ENCODE results near the gene B4GALT4.
"Not testable (repeated sequence)": the region's sequence is repeated elsewhere in the genome, so short reads cannot be mapped to it uniquely, and the experiment has no call there.

B4GALT4 gene

DNA sequence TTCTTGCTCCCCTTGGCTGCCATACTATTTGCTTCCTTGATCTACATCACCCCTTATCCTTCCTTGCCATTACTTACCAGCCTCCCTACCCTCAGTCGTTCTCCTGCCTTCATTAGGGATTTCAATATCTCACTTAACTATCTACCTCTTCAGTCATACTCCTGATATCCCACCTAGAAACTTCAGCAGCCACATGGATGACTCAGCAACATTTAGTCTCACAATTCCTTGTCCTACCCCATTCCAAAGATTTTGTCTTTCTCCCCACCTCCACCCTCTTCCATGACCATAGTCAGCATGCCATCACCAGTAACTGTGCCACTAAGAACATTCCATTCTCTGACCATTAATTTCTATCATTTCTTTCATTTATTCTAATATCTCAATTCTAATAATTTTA, 48.9 kb downstream of the B4GALT4 start:
- H3K27me3 ChIP-seq (ENCODE audit: control insufficient read depth, insufficient read depth, low read length): no peaks in the 10 kb centered on the region
- H3K36me3 ChIP-seq (ENCODE audit: control insufficient read depth, low read depth, low read length): no peaks in the 10 kb centered on the region
- no peaks in the 10 kb centered on the region for H3K4me1 ChIP-seq (ENCODE audit: control insufficient read depth, low read depth, low read length)
- H3K9ac ChIP-seq (ENCODE audit: low read length): no peak overlapping the region
- H3K27ac ChIP-seq (ENCODE audit: low read length): no peak overlapping the region
- H3K4me3 ChIP-seq (ENCODE audit: low read length): no peak overlapping the region
- H3K9me3 ChIP-seq (ENCODE audit: control insufficient read depth, low read depth, low read length): no peaks in the 10 kb centered on the region

DNA sequence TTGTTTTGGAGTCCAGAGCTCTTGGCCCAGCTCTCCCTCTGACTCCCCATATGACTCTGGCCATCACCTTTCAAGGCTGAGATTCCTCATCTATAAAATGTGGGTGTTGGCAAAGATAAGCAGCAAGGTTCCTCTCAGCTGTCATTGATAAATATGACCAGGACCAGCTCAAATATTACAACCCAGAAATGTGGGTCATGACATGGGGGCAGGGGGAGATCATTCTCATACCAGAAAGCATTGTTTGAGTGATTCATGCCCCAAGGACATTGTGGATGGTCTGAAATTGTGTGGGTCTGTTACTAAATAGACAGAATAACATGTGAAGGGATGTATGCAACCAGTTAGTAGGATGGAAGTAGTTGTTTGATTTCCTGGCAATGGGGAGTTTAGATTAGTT, 53.4 kb downstream of the B4GALT4 start:
- H3K4me3 ChIP-seq (ENCODE audit: low read length): no peak overlapping the region
- no peak overlapping the region for H3K9ac ChIP-seq (ENCODE audit: low read length)
- H3K4me1 ChIP-seq (ENCODE audit: control insufficient read depth, low read depth, low read length): no peaks in the 10 kb centered on the region
- H3K36me3 ChIP-seq (ENCODE audit: control insufficient read depth, low read depth, low read length): no peaks in the 10 kb centered on the region
- no peaks in the 10 kb centered on the region for H3K9me3 ChIP-seq (ENCODE audit: control insufficient read depth, low read depth, low read length)
- H3K27ac ChIP-seq (ENCODE audit: low read length): no peak overlapping the region
- no peaks in the 10 kb centered on the region for H3K27me3 ChIP-seq (ENCODE audit: control insufficient read depth, insufficient read depth, low read length)

DNA sequence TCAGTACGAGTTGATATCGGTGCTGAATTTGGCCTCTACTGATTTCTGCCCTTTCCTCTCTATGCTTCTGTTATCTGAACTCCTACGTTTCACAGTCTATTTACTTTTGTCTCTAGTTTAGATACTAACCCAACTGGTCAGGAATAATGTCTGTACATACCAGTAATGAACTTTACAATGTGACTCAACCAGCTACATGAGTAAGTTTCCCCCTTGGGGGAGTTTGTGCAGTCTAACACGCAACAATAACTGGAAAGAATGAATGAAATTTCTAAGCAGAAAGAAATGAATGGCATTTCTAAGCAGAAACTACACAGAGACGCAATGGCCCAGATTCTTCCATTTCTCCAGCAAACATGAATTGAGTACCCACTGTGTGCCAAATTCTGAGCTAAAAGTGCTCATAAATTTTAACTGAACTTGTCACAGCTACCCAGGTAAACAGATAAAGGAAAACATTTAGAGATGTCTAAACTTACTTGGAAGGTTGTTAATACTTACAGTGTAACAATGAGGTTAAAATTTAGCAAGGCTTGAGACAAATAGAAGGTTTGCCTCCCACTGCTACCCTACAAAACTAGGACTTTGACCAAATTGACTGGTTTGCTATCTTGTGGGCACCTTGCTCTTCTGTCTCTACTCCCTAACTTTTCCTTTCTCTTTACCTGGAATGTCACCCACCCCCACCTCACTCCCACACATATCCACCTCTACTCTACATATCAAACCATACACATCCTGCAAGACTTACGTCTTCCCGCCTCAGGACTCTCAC, 55.7 kb downstream of the B4GALT4 start:
- no peaks in the 10 kb centered on the region for H3K36me3 ChIP-seq (ENCODE audit: control insufficient read depth, low read depth, low read length)
- no peaks in the 10 kb centered on the region for H3K27me3 ChIP-seq (ENCODE audit: control insufficient read depth, insufficient read depth, low read length)
- H3K27ac ChIP-seq (ENCODE audit: low read length): no peak overlapping the region
- H3K9ac ChIP-seq (ENCODE audit: low read length): no peak overlapping the region
- no peaks in the 10 kb centered on the region for H3K9me3 ChIP-seq (ENCODE audit: control insufficient read depth, low read depth, low read length)
- H3K4me3 ChIP-seq (ENCODE audit: low read length): no peak overlapping the region
- H3K4me1 ChIP-seq (ENCODE audit: control insufficient read depth, low read depth, low read length): no peaks in the 10 kb centered on the region

DNA sequence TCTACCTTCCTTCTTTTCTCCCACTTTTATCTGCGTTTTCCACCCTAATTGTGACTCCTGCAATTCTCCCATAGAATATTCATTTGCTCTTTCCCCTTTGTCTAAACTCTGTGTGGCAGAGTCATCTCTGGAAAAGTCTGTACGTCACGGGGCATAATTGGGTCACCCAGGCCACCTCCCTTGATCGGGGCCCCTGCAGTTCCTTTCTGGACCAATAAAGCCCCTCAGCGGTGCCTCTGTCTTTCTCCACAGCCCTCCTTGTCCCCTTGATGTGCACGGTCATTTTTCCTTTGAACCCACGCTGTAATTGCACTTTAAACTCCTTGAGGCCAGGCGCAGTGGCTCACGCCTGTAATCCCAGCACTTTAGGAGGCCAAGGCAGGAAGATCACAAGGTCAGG, 56.6 kb downstream of the B4GALT4 start:
- Histone ChIP-seq H3K9me3 (ENCODE audit: control insufficient read depth, low read depth, low read length) (no peaks in the 10 kb centered on the region), H3K9ac (ENCODE audit: low read length) (no peak overlapping the region), H3K4me1 (ENCODE audit: control insufficient read depth, low read depth, low read length) (no peaks in the 10 kb centered on the region), H3K27ac (ENCODE audit: low read length) (no peak overlapping the region), H3K36me3 (ENCODE audit: control insufficient read depth, low read depth, low read length) (no peaks in the 10 kb centered on the region), H3K27me3 (ENCODE audit: control insufficient read depth, insufficient read depth, low read length) (no peaks in the 10 kb centered on the region), H3K4me3 (ENCODE audit: low read length) (no peak overlapping the region)

DNA sequence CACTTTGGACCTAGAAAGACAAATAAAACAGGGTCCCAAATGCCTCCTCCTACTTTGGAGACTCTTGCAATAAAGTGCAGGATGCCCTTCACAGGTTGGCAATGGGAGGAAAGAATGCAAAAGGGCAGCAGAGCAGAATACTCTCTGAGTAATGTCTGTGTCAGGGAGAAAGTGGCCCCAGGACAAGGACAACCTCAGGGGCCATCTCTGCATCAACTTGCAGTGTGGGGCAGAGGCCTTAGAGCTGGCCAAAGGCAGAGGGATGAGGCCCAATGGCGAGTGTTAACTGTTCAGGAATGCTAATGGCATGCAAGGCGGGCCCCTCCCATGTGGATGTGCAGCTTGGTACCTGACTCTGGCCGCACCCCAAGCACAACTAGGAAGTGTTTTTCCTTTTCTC, 58.9 kb downstream of the B4GALT4 start:
- Histone ChIP-seq H3K4me3 (ENCODE audit: low read length) (no peak overlapping the region), H3K27me3 (ENCODE audit: control insufficient read depth, insufficient read depth, low read length) (no peaks in the 10 kb centered on the region), H3K27ac (ENCODE audit: low read length) (no peak overlapping the region), H3K9me3 (ENCODE audit: control insufficient read depth, low read depth, low read length) (no peaks in the 10 kb centered on the region), H3K36me3 (ENCODE audit: control insufficient read depth, low read depth, low read length) (no peaks in the 10 kb centered on the region), H3K9ac (ENCODE audit: low read length) (no peak overlapping the region), H3K4me1 (ENCODE audit: control insufficient read depth, low read depth, low read length) (no peaks in the 10 kb centered on the region)

DNA sequence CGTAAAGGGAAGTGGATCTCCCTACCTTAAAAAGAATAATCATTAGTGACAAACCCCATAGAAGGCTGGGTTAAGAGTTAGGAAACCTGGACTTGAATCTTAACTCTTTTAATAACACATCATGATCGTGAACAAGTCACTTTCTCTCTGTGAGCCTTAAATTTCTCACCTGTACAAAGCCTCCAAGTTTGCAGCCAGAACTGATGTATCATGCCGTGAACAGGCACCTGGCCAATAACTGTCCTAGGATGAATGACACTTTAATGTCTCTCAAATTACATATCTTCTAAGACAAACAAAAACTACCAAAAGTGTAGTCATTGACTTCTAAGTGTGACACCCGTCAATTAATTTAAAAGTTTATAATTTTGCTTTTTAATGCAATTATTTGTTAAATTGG, 63.4 kb downstream of the B4GALT4 start:
- Histone ChIP-seq H3K4me1 (ENCODE audit: control insufficient read depth, low read depth, low read length) (no peaks in the 10 kb centered on the region), H3K4me3 (ENCODE audit: low read length) (no peak overlapping the region), H3K27ac (ENCODE audit: low read length) (no peak overlapping the region)

DNA sequence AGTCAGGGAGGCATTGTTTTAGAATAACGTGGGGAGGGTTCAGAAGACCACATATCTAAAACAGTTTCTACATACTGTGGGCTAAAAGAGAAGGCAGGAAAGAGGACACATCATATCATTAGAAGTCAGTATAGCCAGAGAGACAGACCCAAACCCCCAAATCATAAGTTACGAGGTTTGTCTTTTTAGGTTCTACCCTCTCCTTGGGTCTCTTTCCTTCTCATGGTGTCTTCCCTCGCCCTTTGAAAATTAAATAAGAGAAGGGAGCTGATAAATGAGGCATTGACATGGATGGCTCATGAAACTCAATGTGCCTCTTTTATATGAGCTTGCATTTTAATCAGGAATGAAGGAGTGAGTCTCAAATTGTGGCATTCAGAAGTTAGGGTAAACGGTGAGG, 63.9 kb downstream of the B4GALT4 start:
- Histone ChIP-seq H3K4me1 (ENCODE audit: control insufficient read depth, low read depth, low read length) (no peaks in the 10 kb centered on the region), H3K27me3 (ENCODE audit: control insufficient read depth, insufficient read depth, low read length) (no peaks in the 10 kb centered on the region), H3K36me3 (ENCODE audit: control insufficient read depth, low read depth, low read length) (no peaks in the 10 kb centered on the region), H3K4me3 (ENCODE audit: low read length) (no peak overlapping the region), H3K9me3 (ENCODE audit: control insufficient read depth, low read depth, low read length) (no peaks in the 10 kb centered on the region), H3K9ac (ENCODE audit: low read length) (no peak overlapping the region), H3K27ac (ENCODE audit: low read length) (no peak overlapping the region)

More for the DNA sequence above, 63.4 kb downstream of the B4GALT4 start:
- H3K36me3 ChIP-seq (ENCODE audit: control insufficient read depth, low read depth, low read length): no peaks in the 10 kb centered on the region
- H3K9ac ChIP-seq (ENCODE audit: low read length): no peak overlapping the region
- H3K9me3 ChIP-seq (ENCODE audit: control insufficient read depth, low read depth, low read length): no peaks in the 10 kb centered on the region
- H3K27me3 ChIP-seq (ENCODE audit: control insufficient read depth, insufficient read depth, low read length): no peaks in the 10 kb centered on the region

DNA sequence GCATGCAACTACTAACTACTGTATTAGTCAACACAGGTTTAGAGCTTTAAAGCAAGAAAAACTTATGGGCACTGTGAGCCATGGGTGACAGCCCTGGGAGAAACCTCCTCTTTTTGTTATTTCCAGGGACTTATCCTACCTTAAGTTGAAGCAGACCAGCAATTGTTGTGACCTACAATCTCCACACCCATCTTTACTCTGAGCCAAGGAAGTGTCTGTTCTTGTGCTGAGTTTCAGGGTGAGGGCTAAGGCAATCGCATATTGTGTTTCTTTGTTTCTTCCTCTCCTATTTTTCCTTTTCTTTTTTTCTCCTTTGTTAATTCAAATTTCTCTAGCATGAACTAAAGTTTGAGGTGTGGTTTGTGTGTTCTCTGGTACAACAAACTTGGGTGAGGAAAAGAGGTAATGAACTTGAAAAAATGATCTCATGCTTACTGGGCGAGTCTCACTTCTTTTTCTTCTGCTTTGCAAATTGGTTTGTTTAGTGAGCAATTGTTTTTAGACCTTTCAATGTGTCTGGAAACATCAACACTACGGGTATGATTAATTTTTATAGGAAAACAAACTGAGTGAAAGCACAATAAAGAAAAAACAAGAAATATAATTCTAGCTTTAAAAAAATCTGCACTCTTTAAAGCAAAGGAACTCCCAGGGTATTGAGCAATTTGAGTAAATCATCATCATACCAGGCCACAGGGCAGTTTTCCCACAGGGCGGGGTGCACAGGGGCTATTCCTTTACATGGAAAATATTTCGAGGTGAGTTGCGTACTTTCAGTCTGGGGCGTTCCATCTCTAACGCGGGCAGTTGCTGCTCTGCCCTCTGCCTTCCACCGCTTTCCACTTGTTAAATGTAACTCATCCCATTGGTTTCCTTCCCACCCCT, 64.6 kb downstream of the B4GALT4 start:
- Histone ChIP-seq H3K4me1 (ENCODE audit: control insufficient read depth, low read depth, low read length) (no peaks in the 10 kb centered on the region), H3K9ac (ENCODE audit: low read length) (no peak overlapping the region), H3K27ac (ENCODE audit: low read length) (no peak overlapping the region)

DNA sequence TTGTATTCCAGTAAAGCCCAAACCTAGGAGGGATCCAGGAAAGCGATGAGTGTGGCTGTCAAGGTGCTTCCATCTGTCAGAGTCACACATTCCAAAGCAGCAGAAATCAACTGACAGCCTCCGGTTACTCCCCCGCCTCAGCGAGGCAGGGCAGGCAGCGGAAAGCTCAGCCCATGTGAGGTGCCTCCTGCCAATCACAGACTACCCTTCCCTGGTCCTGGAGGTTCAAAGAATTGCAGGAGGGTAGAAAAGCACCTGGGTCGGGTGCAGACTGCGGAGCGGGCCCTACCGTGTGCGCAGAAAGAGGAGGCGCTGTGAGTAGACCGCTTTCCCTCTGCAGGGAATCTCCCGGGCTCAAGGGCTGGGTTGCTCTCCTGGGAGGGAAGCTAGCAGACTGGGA, 67.4 kb downstream of the B4GALT4 start, which contains the start of gene UPK1B:
Gene UPK1B (plus strand): TSS at position 274 of the 400 bp plus-strand sequence. CDS start 13,144 bp downstream, outside the sequence.
- no peak within 1 kb of the TSS for H3K9ac ChIP-seq (ENCODE audit: low read length)
- no peak within 1 kb of the TSS for H3K4me3 ChIP-seq (ENCODE audit: low read length)
- H3K4me1 ChIP-seq (ENCODE audit: control insufficient read depth, low read depth, low read length): no peaks in the 10 kb centered on the region
- H3K36me3 ChIP-seq (ENCODE audit: control insufficient read depth, low read depth, low read length): no peaks in the 10 kb centered on the region
- H3K9me3 ChIP-seq (ENCODE audit: control insufficient read depth, low read depth, low read length): no peaks in the 10 kb centered on the region
- no peaks in the 10 kb centered on the region for H3K27me3 ChIP-seq (ENCODE audit: control insufficient read depth, insufficient read depth, low read length)
- no peak within 1 kb of the TSS for H3K27ac ChIP-seq (ENCODE audit: low read length)

More for the DNA sequence above, 64.6 kb downstream of the B4GALT4 start:
- Histone ChIP-seq H3K9me3 (ENCODE audit: control insufficient read depth, low read depth, low read length) (no peaks in the 10 kb centered on the region), H3K4me3 (ENCODE audit: low read length) (no peak overlapping the region), H3K36me3 (ENCODE audit: control insufficient read depth, low read depth, low read length) (no peaks in the 10 kb centered on the region), H3K27me3 (ENCODE audit: control insufficient read depth, insufficient read depth, low read length) (no peaks in the 10 kb centered on the region)

DNA sequence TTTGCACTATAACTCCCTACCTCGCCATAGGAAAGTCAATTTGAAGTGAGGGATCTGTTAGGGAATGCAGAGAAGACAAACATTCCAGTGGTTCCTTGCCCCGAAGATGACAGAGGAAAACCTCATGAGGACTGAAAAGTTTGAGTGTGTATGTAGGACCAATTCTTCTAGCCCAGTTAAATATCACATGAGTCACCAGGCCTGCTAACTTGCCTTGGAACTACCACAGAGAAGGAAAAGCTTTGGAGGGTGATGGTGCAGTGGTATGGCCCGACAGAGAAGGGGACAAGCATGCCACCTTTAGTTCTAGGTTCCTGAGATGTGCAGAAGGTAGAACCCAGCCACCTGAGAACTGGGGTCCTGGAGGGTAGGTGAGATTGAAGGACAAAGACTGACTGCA, 69.9 kb downstream of the B4GALT4 start:
- Histone ChIP-seq H3K4me3 (ENCODE audit: low read length) (no peak overlapping the region), H3K27ac (ENCODE audit: low read length) (no peak overlapping the region), H3K9me3 (ENCODE audit: control insufficient read depth, low read depth, low read length) (no peaks in the 10 kb centered on the region), H3K9ac (ENCODE audit: low read length) (no peak overlapping the region), H3K4me1 (ENCODE audit: control insufficient read depth, low read depth, low read length) (no peaks in the 10 kb centered on the region), H3K36me3 (ENCODE audit: control insufficient read depth, low read depth, low read length) (no peaks in the 10 kb centered on the region), H3K27me3 (ENCODE audit: control insufficient read depth, insufficient read depth, low read length) (no peaks in the 10 kb centered on the region)

DNA sequence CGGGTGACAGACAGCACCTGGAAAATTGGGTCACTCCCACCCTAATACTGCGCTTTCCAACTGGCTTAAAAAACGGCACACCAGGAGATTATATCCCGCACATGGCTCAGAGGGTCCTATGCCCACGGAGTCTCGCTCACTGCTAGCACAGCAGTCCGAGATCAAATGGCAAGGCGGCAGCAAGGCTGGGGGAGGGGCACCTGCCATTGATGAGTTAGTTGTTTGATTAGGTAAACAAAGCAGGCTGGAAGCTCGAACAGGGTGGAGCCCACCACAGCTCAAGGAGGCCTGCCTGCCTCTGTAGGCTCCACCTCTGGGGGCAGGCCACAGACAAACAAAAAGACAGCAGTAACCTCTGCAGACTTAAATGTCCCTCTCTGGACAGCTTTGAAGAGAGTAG, 75.9 kb downstream of the B4GALT4 start:
- H3K27ac ChIP-seq (ENCODE audit: low read length); H3K4me3 ChIP-seq (ENCODE audit: low read length); H3K27me3 ChIP-seq (ENCODE audit: control insufficient read depth, insufficient read depth, low read length); H3K9ac ChIP-seq (ENCODE audit: low read length); H3K36me3 ChIP-seq (ENCODE audit: control insufficient read depth, low read depth, low read length); H3K4me1 ChIP-seq (ENCODE audit: control insufficient read depth, low read depth, low read length): not testable (repeated sequence)
- H3K9me3 ChIP-seq (ENCODE audit: control insufficient read depth, low read depth, low read length): peaks cover 18% of the 10 kb centered on the region

Data from iPS-18a (cell line).